ENCODE data around the gene HPCAL4.
A peak's percentile ranks its signal among the peaks of the same experiment; 100 is the strongest.

Gene HPCAL4

GRCh38 chr1:39691383-39692151 lies at the start of gene HPCAL4:
TSS of gene HPCAL4 (minus strand) at chr1:39691433. CDS start at chr1:39684603, 6,830 bp downstream.
- H3K4me3 Mint-ChIP-seq = peak within 1 kb of the TSS; percentile 86
- H3K36me3 Mint-ChIP-seq = no peaks in the 10 kb centered on the region
- peak within 1 kb of the TSS; percentile 55 for H3K27ac Mint-ChIP-seq
- H3K27me3 Mint-ChIP-seq = peaks cover 2% of the 10 kb centered on the region
- peaks cover 51% of the 10 kb centered on the region for H3K4me1 Mint-ChIP-seq
- H3K9me3 Mint-ChIP-seq = no peaks in the 10 kb centered on the region

- no peaks in the 10 kb centered on the region for H3K9me3 Mint-ChIP-seq
These were observed 47.6 kb upstream of the HPCAL4 start, which contains the start of gene PPIE for GRCh38 chr1:39738622-39739366. TSS of gene PPIE (plus strand) at chr1:39738882. CDS start at chr1:39738901, 19 bp downstream.

GRCh38 chr1:39737546-39738169 lies 46.4 kb upstream of the HPCAL4 start:
- no peak overlapping the region for H3K27ac Mint-ChIP-seq

More at GRCh38 chr1:39738622-39739366, 47.6 kb upstream of the HPCAL4 start, which contains the start of gene PPIE:
- Mint-ChIP-seq H3K27me3 (peaks cover 6% of the 10 kb centered on the region), H3K27ac (peak within 1 kb of the TSS; percentile 97), H3K4me3 (peak within 1 kb of the TSS; percentile 98), H3K4me1 (peaks cover 46% of the 10 kb centered on the region), H3K36me3 (peaks cover 2% of the 10 kb centered on the region)

GRCh38 chr1:39735731-39736130 lies 44.5 kb upstream of the HPCAL4 start:
- H3K27ac Mint-ChIP-seq = no peak overlapping the region
- peaks cover 10% of the 10 kb centered on the region for H3K27me3 Mint-ChIP-seq
- H3K9me3 Mint-ChIP-seq = no peaks in the 10 kb centered on the region
- H3K4me3 Mint-ChIP-seq = no peak overlapping the region
- peaks cover 34% of the 10 kb centered on the region for H3K4me1 Mint-ChIP-seq
- no peaks in the 10 kb centered on the region for H3K36me3 Mint-ChIP-seq

More at GRCh38 chr1:39737546-39738169, 46.4 kb upstream of the HPCAL4 start:
- Mint-ChIP-seq H3K36me3 (peaks cover 2% of the 10 kb centered on the region), H3K9me3 (no peaks in the 10 kb centered on the region), H3K4me3 (peak overlapping the region; percentile 98), H3K4me1 (peaks cover 46% of the 10 kb centered on the region), H3K27me3 (peaks cover 7% of the 10 kb centered on the region)

- Mint-ChIP-seq H3K4me1 (peaks cover 17% of the 10 kb centered on the region), H3K4me3 (no peak overlapping the region), H3K27ac (no peak overlapping the region), H3K27me3 (peaks cover 32% of the 10 kb centered on the region), H3K9me3 (no peaks in the 10 kb centered on the region), H3K36me3 (no peaks in the 10 kb centered on the region)
These were observed 41.9 kb upstream of the HPCAL4 start for GRCh38 chr1:39733161-39733560.

GRCh38 chr1:39732730-39733129 lies 41.5 kb upstream of the HPCAL4 start:
- Mint-ChIP-seq H3K9me3 (no peaks in the 10 kb centered on the region), H3K4me3 (no peak overlapping the region), H3K4me1 (peaks cover 13% of the 10 kb centered on the region), H3K27ac (no peak overlapping the region), H3K36me3 (no peaks in the 10 kb centered on the region), H3K27me3 (peaks cover 36% of the 10 kb centered on the region)

GRCh38 chr1:39729842-39730241 lies 38.6 kb upstream of the HPCAL4 start:
- Mint-ChIP-seq H3K4me1 (peaks cover 8% of the 10 kb centered on the region), H3K9me3 (no peaks in the 10 kb centered on the region), H3K27me3 (peaks cover 40% of the 10 kb centered on the region), H3K36me3 (no peaks in the 10 kb centered on the region), H3K27ac (no peak overlapping the region), H3K4me3 (no peak overlapping the region)

- Mint-ChIP-seq H3K27ac (no peak overlapping the region), H3K27me3 (peaks cover 42% of the 10 kb centered on the region), H3K4me1 (peaks cover 8% of the 10 kb centered on the region), H3K4me3 (no peak overlapping the region), H3K9me3 (no peaks in the 10 kb centered on the region), H3K36me3 (no peaks in the 10 kb centered on the region)
These were observed 37.8 kb upstream of the HPCAL4 start for GRCh38 chr1:39729030-39729429.

GRCh38 chr1:39727932-39728317 lies 36.7 kb upstream of the HPCAL4 start:
- Mint-ChIP-seq H3K27me3 (peaks cover 39% of the 10 kb centered on the region), H3K9me3 (no peaks in the 10 kb centered on the region), H3K27ac (peak overlapping the region; percentile 30), H3K4me1 (peaks cover 8% of the 10 kb centered on the region), H3K4me3 (no peak overlapping the region), H3K36me3 (no peaks in the 10 kb centered on the region)

- Mint-ChIP-seq H3K27me3 (peaks cover 39% of the 10 kb centered on the region), H3K9me3 (no peaks in the 10 kb centered on the region), H3K36me3 (no peaks in the 10 kb centered on the region), H3K4me1 (peaks cover 8% of the 10 kb centered on the region), H3K4me3 (no peak overlapping the region), H3K27ac (no peak overlapping the region)
These were observed 36.1 kb upstream of the HPCAL4 start for GRCh38 chr1:39727221-39727931.

- no peak overlapping the region for H3K4me3 Mint-ChIP-seq
- H3K4me1 Mint-ChIP-seq = peaks cover 8% of the 10 kb centered on the region
- no peaks in the 10 kb centered on the region for H3K9me3 Mint-ChIP-seq
- peaks cover 38% of the 10 kb centered on the region for H3K27me3 Mint-ChIP-seq
- H3K27ac Mint-ChIP-seq = no peak overlapping the region
- no peaks in the 10 kb centered on the region for H3K36me3 Mint-ChIP-seq
These were observed 35.4 kb upstream of the HPCAL4 start for GRCh38 chr1:39726600-39726999.

GRCh38 chr1:39722495-39722894 lies 31.3 kb upstream of the HPCAL4 start:
- H3K36me3 Mint-ChIP-seq = no peaks in the 10 kb centered on the region
- H3K27me3 Mint-ChIP-seq = peaks cover 13% of the 10 kb centered on the region
- no peak overlapping the region for H3K27ac Mint-ChIP-seq
- H3K4me1 Mint-ChIP-seq = peaks cover 3% of the 10 kb centered on the region
- no peaks in the 10 kb centered on the region for H3K9me3 Mint-ChIP-seq
- no peak overlapping the region for H3K4me3 Mint-ChIP-seq

GRCh38 chr1:39721664-39722063 lies 30.4 kb upstream of the HPCAL4 start:
- H3K36me3 Mint-ChIP-seq = no peaks in the 10 kb centered on the region
- no peak overlapping the region for H3K4me3 Mint-ChIP-seq
- H3K9me3 Mint-ChIP-seq = no peaks in the 10 kb centered on the region
- H3K27ac Mint-ChIP-seq = no peak overlapping the region
- peaks cover 11% of the 10 kb centered on the region for H3K27me3 Mint-ChIP-seq
- H3K4me1 Mint-ChIP-seq = no peaks in the 10 kb centered on the region

GRCh38 chr1:39720094-39720999 lies 29.1 kb upstream of the HPCAL4 start:
- H3K27me3 Mint-ChIP-seq = peaks cover 15% of the 10 kb centered on the region
- H3K4me3 Mint-ChIP-seq = no peak overlapping the region
- H3K36me3 Mint-ChIP-seq = no peaks in the 10 kb centered on the region
- no peak overlapping the region for H3K27ac Mint-ChIP-seq
- no peaks in the 10 kb centered on the region for H3K4me1 Mint-ChIP-seq
- no peaks in the 10 kb centered on the region for H3K9me3 Mint-ChIP-seq
